Peyer's patch (tissue), 4 donors: Measurements from ENCODE around the gene SYNE2. TPM values are rescaled to one million over a fixed set of nuclear protein-coding genes. Genes with fewer than 3 reads are reported as not detected.

Experiments used
- DNase-seq, 3 donors: peaks; one replicate each; pipeline ENCODE4 v3.0.0-alpha.2; 2017 to 2019
- H3K27ac ChIP-seq, 4 donors: fragments of 200-600 bp; sonication (generic); one replicate each; pipeline ENCODE4 v1.5.1; 2016 to 2019
- H3K27me3 ChIP-seq, 2 donors: fragments of 200-600 bp; sonication (generic); one replicate each; pipeline ENCODE4 v1.5.1; 2019
- H3K36me3 ChIP-seq, 3 donors: fragments of 200-600 bp; sonication (generic); one replicate each; pipeline ENCODE4 v1.5.1; 2016 to 2019
- H3K4me1 ChIP-seq, 4 donors: fragments of 200-600 bp; sonication (generic); one replicate each; pipeline ENCODE4 v1.5.1; 2016 to 2019
- H3K4me3 ChIP-seq, 4 donors: fragments of 200-600 bp; sonication (generic); 1 replicate in 3 of 4; 2 replicates in 1 of 4; pipeline ENCODE4 v1.5.1; 2016 to 2019; ENCODE audit warnings: mild to moderate bottlenecking in 1 of 4
- H3K9me3 ChIP-seq, 4 donors: fragments of 200-600 bp; sonication (generic); one replicate each; pipeline ENCODE4 v1.5.1; 2016 to 2019; ENCODE audit warnings: mild to moderate bottlenecking in 1 of 4
- POLR2A ChIP-seq, 2 donors: fragments of 450-650 bp; IDR thresholded peaks; one replicate each; pipeline ENCODE4 v1.5.1; 2017; ENCODE audit warnings: antibody characterized with exemption in 2 of 2, mild to moderate bottlenecking in 2 of 2, moderate library complexity in 2 of 2
- total RNA-seq, 4 donors: library from RNA; depleted of rRNA; stranded (reverse); fragments of >200 nt; gene quantifications; one replicate each; pipeline ENCODE4 v1.1.0, GENCODE V29; 2016
- TF ChIP-seq, protein P1 (sequence below), 6 experiments: fragments of 450-650 bp in 4 of 6; fragments of 200-600 bp in 2 of 6; sonication (generic) in 1 of 6; IDR thresholded peaks; one replicate each; pipeline ENCODE4 v1.5.1; 2017 to 2019; ENCODE audit warnings: antibody characterized with exemption in 6 of 6, mild to moderate bottlenecking in 3 of 6, moderate library complexity in 1 of 6

Gene SYNE2
- total RNA-seq, 4 donors from 2014 or later, result 106 to 243 (median 153) TPM

DNA sequence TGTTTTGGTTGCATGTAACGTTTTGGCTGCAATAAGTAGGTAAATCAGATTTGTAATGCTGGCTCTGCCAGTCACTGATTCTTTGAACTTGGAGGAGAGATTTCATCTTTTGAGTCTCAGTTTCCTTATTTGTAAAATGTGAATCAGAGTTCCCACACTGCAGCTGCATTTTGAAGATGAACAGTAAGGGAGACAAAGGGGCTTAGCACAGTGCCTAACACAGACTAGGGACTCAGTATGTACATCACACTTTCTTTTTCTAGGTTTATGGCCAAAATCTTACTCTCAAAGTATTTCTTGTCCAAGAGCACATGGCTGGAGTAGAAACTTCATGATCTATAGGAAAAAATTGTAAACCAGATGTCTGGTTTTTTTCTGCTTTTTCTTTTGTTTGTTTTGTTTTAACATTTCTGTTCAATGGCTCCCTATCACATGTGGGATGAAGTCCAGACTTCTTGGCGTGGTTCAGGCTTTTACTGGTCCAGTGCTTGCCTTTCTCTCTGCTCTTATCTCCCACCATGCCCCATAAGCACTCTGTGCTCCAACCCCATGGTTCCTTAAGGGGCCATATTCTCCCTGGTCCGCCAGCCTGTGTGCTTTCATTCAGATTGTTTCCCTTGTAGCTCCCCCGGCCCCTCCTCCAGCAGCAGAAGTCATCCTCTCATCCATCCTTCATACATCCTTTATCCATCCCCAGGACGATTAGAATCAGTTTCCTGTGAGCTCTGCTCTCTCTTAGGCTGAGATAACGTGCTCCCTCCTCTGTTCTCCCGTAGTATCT is 58.0 kb downstream of the SYNE2 start:
- H3K4me3 ChIP-seq, result no peak overlapping the region
- no peak overlapping the region for H3K27ac ChIP-seq
- no peaks in the 10 kb centered on the region for H3K9me3 ChIP-seq
- TF ChIP-seq, protein P1, sequence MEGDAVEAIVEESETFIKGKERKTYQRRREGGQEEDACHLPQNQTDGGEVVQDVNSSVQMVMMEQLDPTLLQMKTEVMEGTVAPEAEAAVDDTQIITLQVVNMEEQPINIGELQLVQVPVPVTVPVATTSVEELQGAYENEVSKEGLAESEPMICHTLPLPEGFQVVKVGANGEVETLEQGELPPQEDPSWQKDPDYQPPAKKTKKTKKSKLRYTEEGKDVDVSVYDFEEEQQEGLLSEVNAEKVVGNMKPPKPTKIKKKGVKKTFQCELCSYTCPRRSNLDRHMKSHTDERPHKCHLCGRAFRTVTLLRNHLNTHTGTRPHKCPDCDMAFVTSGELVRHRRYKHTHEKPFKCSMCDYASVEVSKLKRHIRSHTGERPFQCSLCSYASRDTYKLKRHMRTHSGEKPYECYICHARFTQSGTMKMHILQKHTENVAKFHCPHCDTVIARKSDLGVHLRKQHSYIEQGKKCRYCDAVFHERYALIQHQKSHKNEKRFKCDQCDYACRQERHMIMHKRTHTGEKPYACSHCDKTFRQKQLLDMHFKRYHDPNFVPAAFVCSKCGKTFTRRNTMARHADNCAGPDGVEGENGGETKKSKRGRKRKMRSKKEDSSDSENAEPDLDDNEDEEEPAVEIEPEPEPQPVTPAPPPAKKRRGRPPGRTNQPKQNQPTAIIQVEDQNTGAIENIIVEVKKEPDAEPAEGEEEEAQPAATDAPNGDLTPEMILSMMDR (IDR thresholded peaks at IDR 0.05), result no peak
- TF ChIP-seq POLR2A (IDR thresholded peaks at IDR 0.05), result no peak
- H3K27me3 ChIP-seq, result no peaks in the 10 kb centered on the region
- no peak for DNase-seq
- H3K4me1 ChIP-seq, result peaks cover 0 to 8% (median 0%) of the 10 kb centered on the region in 4 donors
- peaks cover 0 to 5% (median 0%) of the 10 kb centered on the region in 3 donors for H3K36me3 ChIP-seq

DNA sequence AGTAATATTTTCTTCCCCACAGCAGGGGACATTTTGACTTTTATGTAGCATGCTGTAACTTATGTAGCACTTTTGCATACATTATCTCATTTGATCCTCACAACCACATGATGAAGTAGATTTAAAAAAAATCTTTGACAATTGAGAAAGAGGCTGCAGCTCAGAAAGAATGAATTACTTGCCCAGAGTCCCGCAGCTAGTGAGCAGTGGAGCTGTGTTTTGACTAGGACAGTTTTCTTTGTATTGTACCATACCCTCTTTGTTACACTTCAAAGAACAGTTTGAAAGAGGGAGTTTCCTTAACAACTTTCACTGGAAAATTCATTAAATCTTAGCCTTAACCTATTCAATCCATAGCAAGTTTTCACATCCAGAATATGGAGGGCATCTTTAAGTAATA is 58.6 kb downstream of the SYNE2 start:
- Histone ChIP-seq H3K4me3 (no peak overlapping the region), H3K27ac (no peak overlapping the region)

DNA sequence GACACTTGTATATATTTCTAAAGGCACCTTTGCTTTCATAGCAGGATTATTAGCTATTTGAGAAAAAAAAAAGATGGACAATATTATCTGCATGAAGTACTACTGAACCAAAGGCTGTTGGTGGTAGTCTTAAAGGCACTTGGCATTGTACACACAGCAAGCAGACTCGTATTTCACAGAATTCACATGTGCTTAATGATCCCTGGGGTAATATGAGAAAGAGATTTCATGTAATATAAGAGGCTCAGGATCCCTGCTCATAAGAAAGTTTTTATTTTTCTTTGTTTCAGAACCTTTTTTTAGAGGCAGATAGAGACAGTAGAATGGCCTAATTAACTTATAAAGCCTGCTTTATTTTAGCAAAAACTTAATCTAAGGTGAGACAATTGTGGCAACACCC is 59.5 kb downstream of the SYNE2 start:
- no peak for DNase-seq
- Histone ChIP-seq H3K27ac (no peak overlapping the region), H3K9me3 (no peaks in the 10 kb centered on the region), H3K4me1 (peaks cover 0 to 8% (median 0%) of the 10 kb centered on the region in 4 donors), H3K27me3 (no peaks in the 10 kb centered on the region), H3K36me3 (peaks cover 0 to 5% (median 0%) of the 10 kb centered on the region in 3 donors), H3K4me3 (no peak overlapping the region)
- TF ChIP-seq, protein P1 (IDR thresholded peaks at IDR 0.05), result no peak
- TF ChIP-seq POLR2A (IDR thresholded peaks at IDR 0.05), result no peak

More for the DNA sequence above, 58.6 kb downstream of the SYNE2 start:
- no peaks in the 10 kb centered on the region for H3K9me3 ChIP-seq
- no peak for DNase-seq
- H3K36me3 ChIP-seq, result peaks cover 0 to 5% (median 0%) of the 10 kb centered on the region in 3 donors
- TF ChIP-seq, protein P1 (IDR thresholded peaks at IDR 0.05), result no peak
- no peak for TF ChIP-seq POLR2A (IDR thresholded peaks at IDR 0.05)
- H3K27me3 ChIP-seq, result no peaks in the 10 kb centered on the region
- peaks cover 0 to 8% (median 0%) of the 10 kb centered on the region in 4 donors for H3K4me1 ChIP-seq

DNA sequence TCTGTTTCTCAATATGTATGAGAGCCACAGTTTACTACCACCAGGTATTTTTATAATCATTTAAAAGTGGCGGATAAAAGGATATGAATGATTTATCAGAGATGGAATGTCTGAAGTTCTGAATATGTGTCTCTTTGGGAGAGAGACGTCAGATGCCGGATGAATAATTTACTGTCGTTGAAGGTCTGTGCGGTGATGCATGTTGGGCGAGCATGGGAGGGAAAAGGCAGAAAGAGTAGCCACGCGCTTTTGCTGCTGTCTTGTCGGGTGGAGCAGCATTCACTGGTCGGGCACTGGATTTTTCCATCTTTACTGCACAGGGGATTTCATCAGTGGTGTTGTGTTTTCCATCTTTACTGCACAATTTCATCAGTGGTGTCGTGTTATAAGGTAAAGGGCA is 65.6 kb downstream of the SYNE2 start:
- TF ChIP-seq, protein P1 (IDR thresholded peaks at IDR 0.05), result no peak
- no peak for TF ChIP-seq POLR2A (IDR thresholded peaks at IDR 0.05)
- Histone ChIP-seq H3K4me3 (no peak overlapping the region), H3K9me3 (no peaks in the 10 kb centered on the region), H3K4me1 (no peaks in the 10 kb centered on the region), H3K27ac (no peak overlapping the region), H3K27me3 (no peaks in the 10 kb centered on the region), H3K36me3 (no peaks in the 10 kb centered on the region)
- DNase-seq, result no peak

DNA sequence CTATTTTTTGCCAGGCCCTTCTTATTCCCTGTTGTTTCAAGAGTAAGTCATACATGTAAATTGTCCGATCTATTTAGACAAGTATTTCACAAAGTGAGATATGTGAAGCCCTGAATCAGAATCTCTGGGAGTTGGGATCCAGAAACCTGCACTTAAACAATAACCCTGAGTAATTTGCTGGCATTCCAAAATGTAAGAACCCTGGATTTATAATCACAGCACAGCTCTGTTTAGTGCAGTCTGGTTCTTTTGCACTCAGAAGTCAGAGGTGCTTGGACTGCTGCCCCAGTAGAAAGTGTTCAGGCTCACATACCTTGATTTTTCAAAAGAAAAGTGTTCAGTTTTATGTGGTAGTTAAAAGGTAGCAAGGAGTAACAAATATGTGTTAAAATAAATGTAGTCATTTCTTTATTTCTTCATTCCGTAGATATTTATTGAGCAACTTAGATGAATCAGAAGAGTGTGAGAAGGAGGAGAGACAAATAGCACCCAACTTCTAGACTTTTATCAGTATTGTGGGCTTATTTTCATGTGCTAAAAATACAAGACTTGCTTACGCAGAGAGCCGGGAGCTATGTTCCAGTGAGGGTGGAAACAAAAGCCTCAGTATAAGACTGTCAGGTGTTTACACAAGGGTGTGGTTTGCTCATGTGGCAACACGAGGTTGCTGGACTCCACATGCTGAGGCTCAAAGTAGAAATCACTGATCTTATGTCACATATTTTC is 70.1 kb downstream of the SYNE2 start:
- Histone ChIP-seq H3K4me3 (no peak overlapping the region), H3K36me3 (no peaks in the 10 kb centered on the region), H3K27me3 (no peaks in the 10 kb centered on the region), H3K4me1 (no peaks in the 10 kb centered on the region), H3K27ac (peak overlapping the region in 2 of 4 donors; percentile 2 to 22), H3K9me3 (no peaks in the 10 kb centered on the region)
- peak in 1 of 3 donors; percentile 68 for DNase-seq
- TF ChIP-seq, protein P1 (IDR thresholded peaks at IDR 0.05), result no peak
- TF ChIP-seq POLR2A (IDR thresholded peaks at IDR 0.05), result peak in 1 of 2 donors; percentile 22
